T-helper 2 cell treated with Interferon-gamma antibody and Interleukin-4, amounts not matched to agents 5 μg/mL and 100 μg/mL, for 36 hours (primary cell): ENCODE results near the gene PIM2.

Source experiments
- DNase-seq: peaks from one replicate; pipeline ENCODE4 v3.0.0; 2021; ENCODE audit warnings: low spot score
- H3K27ac Mint-ChIP-seq: one replicate; pipeline ENCODE4 v1.8.0; 2021; ENCODE audit warnings: mild to moderate bottlenecking, mixed read lengths
- H3K27me3 Mint-ChIP-seq: one replicate; pipeline ENCODE4 v1.8.0; 2021; ENCODE audit warnings: low read depth, mixed read lengths
- H3K36me3 Mint-ChIP-seq: one replicate; pipeline ENCODE4 v1.8.0; 2021; ENCODE audit warnings: low read depth, mixed read lengths
- H3K4me1 Mint-ChIP-seq: one replicate; pipeline ENCODE4 v1.8.0; 2021; ENCODE audit warnings: low read depth, mixed read lengths
- H3K4me3 Mint-ChIP-seq: one replicate; pipeline ENCODE4 v1.8.0; 2022; ENCODE audit warnings: mild to moderate bottlenecking, moderate library complexity, mixed read lengths
- H3K9me3 Mint-ChIP-seq: one replicate; pipeline ENCODE4 v1.8.0; 2021; ENCODE audit warnings: mixed read lengths

The PIM2 gene

GRCh38 chrX:48942895-48943294, 24.1 kb upstream of the PIM2 start:
- no peak for DNase-seq
- Mint-ChIP-seq H3K27ac (peak overlapping the region; percentile 86), H3K27me3 (no peaks in the 10 kb centered on the region), H3K4me1 (peaks cover 60% of the 10 kb centered on the region), H3K9me3 (no peaks in the 10 kb centered on the region), H3K36me3 (peaks cover 28% of the 10 kb centered on the region), H3K4me3 (peak overlapping the region; percentile 73)

- H3K27me3 Mint-ChIP-seq = no peaks in the 10 kb centered on the region
- no peaks in the 10 kb centered on the region for H3K9me3 Mint-ChIP-seq
- H3K27ac Mint-ChIP-seq = peak overlapping the region; percentile 99
- H3K36me3 Mint-ChIP-seq = peaks cover 43% of the 10 kb centered on the region
- peaks cover 74% of the 10 kb centered on the region for H3K4me1 Mint-ChIP-seq
- no peak for DNase-seq
- peak overlapping the region; percentile 43 for H3K4me3 Mint-ChIP-seq
Measured at GRCh38 chrX:48940404-48940955, 21.7 kb upstream of the PIM2 start.

GRCh38 chrX:48939524-48940228, 20.9 kb upstream of the PIM2 start:
- H3K4me1 Mint-ChIP-seq = peaks cover 81% of the 10 kb centered on the region
- peak overlapping the region; percentile 99 for H3K27ac Mint-ChIP-seq
- no peaks in the 10 kb centered on the region for H3K9me3 Mint-ChIP-seq
- peaks cover 51% of the 10 kb centered on the region for H3K36me3 Mint-ChIP-seq
- no peaks in the 10 kb centered on the region for H3K27me3 Mint-ChIP-seq
- no peak for DNase-seq
- H3K4me3 Mint-ChIP-seq = peak overlapping the region; percentile 92

- no peaks in the 10 kb centered on the region for H3K9me3 Mint-ChIP-seq
- no peaks in the 10 kb centered on the region for H3K27me3 Mint-ChIP-seq
- H3K27ac Mint-ChIP-seq = peak overlapping the region; percentile 99
- peak overlapping the region; percentile 92 for H3K4me3 Mint-ChIP-seq
- DNase-seq = peak; percentile 75
- peaks cover 81% of the 10 kb centered on the region for H3K4me1 Mint-ChIP-seq
- H3K36me3 Mint-ChIP-seq = peaks cover 57% of the 10 kb centered on the region
Measured at GRCh38 chrX:48938721-48939425, 20.0 kb upstream of the PIM2 start.

GRCh38 chrX:48937054-48937907, 18.5 kb upstream of the PIM2 start:
- H3K9me3 Mint-ChIP-seq = no peaks in the 10 kb centered on the region
- DNase-seq = peak; percentile 89
- peak overlapping the region; percentile 92 for H3K4me3 Mint-ChIP-seq
- H3K27ac Mint-ChIP-seq = peak overlapping the region; percentile 99
- H3K27me3 Mint-ChIP-seq = no peaks in the 10 kb centered on the region
- peaks cover 71% of the 10 kb centered on the region for H3K4me1 Mint-ChIP-seq
- peaks cover 55% of the 10 kb centered on the region for H3K36me3 Mint-ChIP-seq

GRCh38 chrX:48936429-48937053, 17.7 kb upstream of the PIM2 start:
- Mint-ChIP-seq H3K4me1 (peaks cover 64% of the 10 kb centered on the region), H3K27me3 (no peaks in the 10 kb centered on the region), H3K9me3 (no peaks in the 10 kb centered on the region), H3K4me3 (peak overlapping the region; percentile 92), H3K27ac (peak overlapping the region; percentile 99), H3K36me3 (peaks cover 49% of the 10 kb centered on the region)
- no peak for DNase-seq

GRCh38 chrX:48935301-48935670, 16.5 kb upstream of the PIM2 start:
- H3K4me1 Mint-ChIP-seq = peaks cover 56% of the 10 kb centered on the region
- H3K36me3 Mint-ChIP-seq = peaks cover 46% of the 10 kb centered on the region

GRCh38 chrX:48934581-48935300, 15.9 kb upstream of the PIM2 start:
- H3K4me3 Mint-ChIP-seq = peak overlapping the region; percentile 54
- H3K9me3 Mint-ChIP-seq = no peaks in the 10 kb centered on the region
- peaks cover 47% of the 10 kb centered on the region for H3K36me3 Mint-ChIP-seq
- DNase-seq = no peak
- H3K27ac Mint-ChIP-seq = peak overlapping the region; percentile 67
- no peaks in the 10 kb centered on the region for H3K27me3 Mint-ChIP-seq
- H3K4me1 Mint-ChIP-seq = peaks cover 53% of the 10 kb centered on the region

More at GRCh38 chrX:48935301-48935670, 16.5 kb upstream of the PIM2 start:
- Mint-ChIP-seq H3K27ac (peak overlapping the region; percentile 67), H3K27me3 (no peaks in the 10 kb centered on the region), H3K9me3 (no peaks in the 10 kb centered on the region), H3K4me3 (peak overlapping the region; percentile 54)
- DNase-seq = no peak

- DNase-seq = no peak
- H3K36me3 Mint-ChIP-seq = peaks cover 47% of the 10 kb centered on the region
- H3K27me3 Mint-ChIP-seq = no peaks in the 10 kb centered on the region
- H3K4me1 Mint-ChIP-seq = peaks cover 43% of the 10 kb centered on the region
- H3K4me3 Mint-ChIP-seq = peak overlapping the region; percentile 45
- peak overlapping the region; percentile 77 for H3K27ac Mint-ChIP-seq
- no peaks in the 10 kb centered on the region for H3K9me3 Mint-ChIP-seq
Measured at GRCh38 chrX:48933757-48934156, 14.9 kb upstream of the PIM2 start.

- no peak for DNase-seq
- H3K4me3 Mint-ChIP-seq = no peak overlapping the region
- H3K36me3 Mint-ChIP-seq = peaks cover 31% of the 10 kb centered on the region
- peaks cover 14% of the 10 kb centered on the region for H3K4me1 Mint-ChIP-seq
- H3K9me3 Mint-ChIP-seq = no peaks in the 10 kb centered on the region
- H3K27ac Mint-ChIP-seq = no peak overlapping the region
- H3K27me3 Mint-ChIP-seq = no peaks in the 10 kb centered on the region
Measured at GRCh38 chrX:48927736-48928382, 9.0 kb upstream of the PIM2 start.

- H3K27me3 Mint-ChIP-seq = no peaks in the 10 kb centered on the region
- no peak for DNase-seq
- peaks cover 32% of the 10 kb centered on the region for H3K36me3 Mint-ChIP-seq
- peaks cover 16% of the 10 kb centered on the region for H3K4me1 Mint-ChIP-seq
- no peaks in the 10 kb centered on the region for H3K9me3 Mint-ChIP-seq
- no peak overlapping the region for H3K4me3 Mint-ChIP-seq
- no peak overlapping the region for H3K27ac Mint-ChIP-seq
Measured at GRCh38 chrX:48927123-48927522, 8.3 kb upstream of the PIM2 start.

- Mint-ChIP-seq H3K4me1 (peaks cover 33% of the 10 kb centered on the region), H3K4me3 (peak overlapping the region; percentile 28), H3K27me3 (no peaks in the 10 kb centered on the region), H3K9me3 (no peaks in the 10 kb centered on the region), H3K27ac (peak overlapping the region; percentile 79), H3K36me3 (peaks cover 30% of the 10 kb centered on the region)
- no peak for DNase-seq
Measured at GRCh38 chrX:48924270-48924669, 5.4 kb upstream of the PIM2 start.
